BJ (cell line): Measurements from ENCODE around the gene ADAMTS13. TPM values are rescaled to one million over a fixed set of nuclear protein-coding genes. Genes with fewer than 3 reads are reported as not detected.

Experiments
- CTCF ChIA-PET: fragments of 350-600 bp; formaldehyde crosslinking; extraction: SDS; loops from one replicate; lab custom pipeline; 2021; ENCODE audit warnings: antibody characterized with exemption, inconsistent platforms; lab: Yijun Ruan, JAX
- POLR2A ChIA-PET: fragments of 300-600 bp; sonication (Branson Sonifier 250); formaldehyde crosslinking; extraction: SDS; loops from one replicate; lab custom pipeline; 2021; ENCODE audit warnings: antibody characterized with exemption; lab: Charles Lee
- DNase-seq: peaks from one replicate; pipeline ENCODE4 v3.0.0-alpha.2; 2011; ENCODE audit warnings: low read depth
- H3K27me3 ChIP-seq: 2 replicates; pipeline ENCODE4 v1.6.0; 2011; ENCODE audit warnings: low read length; ENCODE audit not compliant: control insufficient read depth, insufficient read depth
- H3K36me3 ChIP-seq: 2 replicates; pipeline ENCODE4 v1.5.1; 2011; ENCODE audit warnings: low read length; ENCODE audit not compliant: control insufficient read depth, insufficient read depth
- H3K4me3 ChIP-seq: 2 replicates; pipeline ENCODE4 v1.5.1; 2011; ENCODE audit warnings: low read depth, mild to moderate bottlenecking, control low read depth, low read length
- CTCF ChIP-seq: IDR thresholded peaks from 2 replicates; pipeline ENCODE4 v1.5.1; 2011; ENCODE audit warnings: low read depth, mild to moderate bottlenecking, control low read depth, inconsistent platforms, low read length, moderate library complexity; ENCODE audit not compliant: insufficient read depth
- polyA plus RNA-seq: library from polyadenylated mRNA; depleted of rRNA; stranded (reverse); fragments of >200 nt; gene quantifications from 2 replicates; pipeline ENCODE4 v1.2.3, GENCODE V29; 2011

ADAMTS13 gene
- polyA plus RNA-seq, 1 experiment = 2.4 TPM

- ChIA-PET CTCF (no interaction called here), POLR2A (no interaction called here)
- TF ChIP-seq CTCF = no peak
- peaks cover 18% of the 10 kb centered on the region for H3K27me3 ChIP-seq
- H3K4me3 ChIP-seq = no peak overlapping the region
- no peaks in the 10 kb centered on the region for H3K36me3 ChIP-seq
- no peak for DNase-seq
Measured at GRCh38 chr9:133502112-133502511, 79.9 kb downstream of the ADAMTS13 start.

DNA sequence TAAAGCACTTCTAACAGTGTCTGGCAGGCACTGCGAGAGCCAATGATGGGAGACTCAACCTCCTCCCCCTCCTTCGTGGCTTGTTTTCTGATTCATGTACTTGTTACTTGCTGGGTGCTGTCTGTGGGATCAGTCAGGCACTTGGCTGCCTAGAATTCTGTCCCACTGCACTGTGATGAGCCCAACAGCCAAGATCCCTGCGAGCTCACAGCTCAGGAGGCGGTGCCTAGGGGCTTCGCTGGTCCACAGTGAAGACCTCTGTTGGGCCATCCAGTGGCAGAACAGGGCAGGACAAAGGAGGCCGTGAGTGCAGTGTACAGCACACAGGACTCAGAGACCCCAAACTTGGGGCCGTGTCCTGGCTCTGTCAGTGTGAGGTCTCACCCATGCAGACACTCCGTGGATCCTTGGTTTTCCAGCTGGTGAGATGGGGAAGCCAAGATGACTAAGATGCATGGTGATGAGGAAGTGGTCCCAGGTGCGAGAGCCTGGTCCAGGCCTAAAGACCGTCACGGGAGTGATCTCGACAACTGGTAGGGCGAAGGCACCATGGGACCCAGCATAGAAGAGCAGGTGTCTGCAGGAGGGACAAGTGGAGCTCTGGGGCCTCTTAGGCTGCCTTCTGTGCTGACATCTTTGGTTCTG lies 83.1 kb downstream of the ADAMTS13 start:
- Histone ChIP-seq H3K36me3 (no peaks in the 10 kb centered on the region), H3K4me3 (no peak overlapping the region), H3K27me3 (peaks cover 2% of the 10 kb centered on the region; the same call in 1 of the 2 replicates)
- POLR2A ChIA-PET = no interaction called here
- no peak for TF ChIP-seq CTCF
- DNase-seq = no peak
- CTCF ChIA-PET = interaction anchor here (1.2 to 2.1 kb wide), 3 partner anchors 18 to 319 kb away, joined by 4 to 5 read pairs (median 5); no protein-coding TSS in a partner anchor

GRCh38 chr9:133505901-133506652 lies 83.9 kb downstream of the ADAMTS13 start:
- POLR2A ChIA-PET = no interaction called here

DNA sequence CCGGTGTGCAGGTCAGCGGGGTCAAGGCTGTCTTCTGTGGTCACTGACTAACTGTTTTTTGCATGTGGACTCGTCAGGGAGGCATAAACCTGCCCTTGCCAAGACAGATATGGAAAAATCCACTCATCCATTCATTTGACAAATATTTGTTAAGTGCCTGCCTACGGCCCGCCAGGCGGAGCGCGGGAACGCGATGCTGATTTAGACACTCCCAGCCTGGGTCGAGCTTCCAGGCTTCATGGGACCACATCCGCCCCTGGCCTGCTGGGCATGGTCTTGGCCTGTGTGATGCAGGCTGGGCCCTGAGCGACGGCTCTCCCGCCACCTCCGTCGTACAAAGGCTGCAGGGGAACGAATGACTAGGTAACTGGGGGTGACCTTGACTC lies 84.5 kb downstream of the ADAMTS13 start:
- Histone ChIP-seq H3K36me3 (no peaks in the 10 kb centered on the region), H3K27me3 (no peaks in the 10 kb centered on the region), H3K4me3 (no peak overlapping the region)
- ChIA-PET POLR2A (no interaction called here), CTCF (interaction anchor here (1.5 to 2.1 kb wide), 2 partner anchors 20 to 321 kb away, joined by 5 read pairs; no protein-coding TSS in a partner anchor)
- TF ChIP-seq CTCF = peak; percentile 21; the same call in 1 of the 2 replicates
- peak; percentile 52 for DNase-seq

More at GRCh38 chr9:133505901-133506652, 83.9 kb downstream of the ADAMTS13 start:
- Histone ChIP-seq H3K27me3 (peaks cover 2% of the 10 kb centered on the region; the same call in 1 of the 2 replicates), H3K4me3 (no peak overlapping the region), H3K36me3 (no peaks in the 10 kb centered on the region)
- TF ChIP-seq CTCF = no peak
- DNase-seq = no peak
- CTCF ChIA-PET = interaction anchor here (1.2 to 2.1 kb wide), 3 partner anchors 19 to 320 kb away, joined by 4 to 5 read pairs (median 5); no protein-coding TSS in a partner anchor
